ENCODE measurements around the gene ARFGAP1. TPM values are rescaled to one million over a fixed set of nuclear protein-coding genes. Genes with fewer than 3 reads are reported as not detected.
A peak's percentile ranks its signal among the peaks of the same experiment; 100 is the strongest.

Gene ARFGAP1
- polyA plus RNA-seq, 2 of the 4 experiments (the other 2 are of a cell fraction) = 41.0 to 106 TPM

GRCh38 chr20:63254606-63255384, 17.8 kb upstream of the ARFGAP1 start:
- DNase-seq (ENCODE audit: low read depth in 1 of 2, low spot score in 1 of 2) = no peak
- Histone ChIP-seq H3K4me2 (peak overlapping the region; percentile 90), H3K4me3 (peak overlapping the region; percentile 50), H3K27ac (peak overlapping the region; percentile 67 to 94; a peak in 5 of 6 replicates), H3K4me1 (peaks cover 42% of the 10 kb centered on the region), H3K9me3 (no peaks in the 10 kb centered on the region)
- peak in 1 of 2 experiments; percentile 11; a peak in 1 of 6 replicates for ATAC-seq
- ChIA-PET POLR2A (no interaction called here), CTCF (interaction anchor here (0.8 to 6.9 kb wide), 8 partner anchors 17 to 103 kb away, joined by 3 to 154 read pairs (median 4); partner anchors contain the start of genes ARFGAP1 and BIRC7)
- 91% methylated on average over 24 of the region's 56 CpGs for WGBS (ENCODE audit: missing lambda C conversion rate)
- TF ChIP-seq GATA3 (IDR thresholded peaks at IDR 0.05; ENCODE audit: borderline replicate concordance) = no peak
- no peak for TF ChIP-seq E2F6 (IDR thresholded peaks at IDR 0.05; ENCODE audit: borderline replicate concordance, low read depth)
- no peak for TF ChIP-seq HOXB5 (CRISPR knock-in tag; IDR thresholded peaks at IDR 0.05)
- TF ChIP-seq NFE2L2 (conservative IDR thresholded peaks at IDR 0.05; ENCODE audit: low read length) = no peak
- no peak for TF ChIP-seq RCOR1 (IDR thresholded peaks at IDR 0.05; ENCODE audit: low read depth, low read length)
- TF ChIP-seq JUN (IDR thresholded peaks at IDR 0.05) = no peak
- no peak for FAIRE-seq

- ChIA-PET CTCF (interaction anchor here (1.1 to 6.9 kb wide), 6 partner anchors 17 to 72 kb away, joined by 3 to 154 read pairs (median 6); partner anchors contain the start of genes ARFGAP1 and BIRC7), POLR2A (no interaction called here)
- H3K4me3 ChIP-seq = no peak overlapping the region
- no peak for DNase-seq (ENCODE audit: low read depth in 1 of 2, low spot score in 1 of 2)
- no peaks in the 10 kb centered on the region for H3K9me3 ChIP-seq
- WGBS (ENCODE audit: missing lambda C conversion rate) = 78% methylated on average over 30 of the region's 31 CpGs
- H3K27ac ChIP-seq = peak overlapping the region in 1 of 2 experiments; percentile 94; a peak in 3 of 6 replicates
- ATAC-seq = peak in 1 of 2 experiments; percentile 9; a peak in 1 of 6 replicates
- no peak for FAIRE-seq
- TF ChIP-seq RAD21 (conservative IDR thresholded peaks at IDR 0.05 in 1 of 2, IDR thresholded peaks at IDR 0.05 in 1 of 2) = no peak
- no peak for TF ChIP-seq PHF8 (IDR thresholded peaks at IDR 0.05; ENCODE audit: borderline replicate concordance, low read depth)
- no peak for TF ChIP-seq MAZ (IDR thresholded peaks at IDR 0.05; ENCODE audit: borderline replicate concordance, low read depth, low read length)
- no peak for TF ChIP-seq SREBF2 (IDR thresholded peaks at IDR 0.05)
- TF ChIP-seq FOSL2 (IDR thresholded peaks at IDR 0.05) = no peak
- no peak for TF ChIP-seq FOSL2 (CRISPR knock-in tag; IDR thresholded peaks at IDR 0.05)
- TF ChIP-seq ELK1 (IDR thresholded peaks at IDR 0.05; ENCODE audit: low read depth, low read length) = no peak
- peaks cover 33% of the 10 kb centered on the region for H3K4me1 ChIP-seq
- H3K4me2 ChIP-seq = peak overlapping the region; percentile 90; the same call in 2 of the 3 replicates
Measured at GRCh38 chr20:63255931-63256704, 16.5 kb upstream of the ARFGAP1 start.

GRCh38 chr20:63256954-63257353, 15.7 kb upstream of the ARFGAP1 start:
- ChIA-PET CTCF (interaction anchor here (1.9 to 6.9 kb wide), 2 partner anchors 24 to 33 kb away, joined by 6 to 154 read pairs; no protein-coding TSS in a partner anchor), POLR2A (no interaction called here)
- Histone ChIP-seq H3K9me3 (no peaks in the 10 kb centered on the region), H3K4me2 (no peak overlapping the region), H3K4me1 (peaks cover 35% of the 10 kb centered on the region), H3K27ac (no peak overlapping the region), H3K4me3 (no peak overlapping the region)
- ATAC-seq (no peak), FAIRE-seq (no peak), DNase-seq (ENCODE audit: low read depth in 1 of 2, low spot score in 1 of 2) (no peak)
- no peak for TF ChIP-seq REST (IDR thresholded peaks at IDR 0.05)
- no peak for TF ChIP-seq TP53 (CRISPR knock-in tag; IDR thresholded peaks at IDR 0.05)
- TF ChIP-seq MAFK (IDR thresholded peaks at IDR 0.05; ENCODE audit: partially characterized antibody) = no peak
- no peak for TF ChIP-seq ZNF302 (CRISPR knock-in tag; IDR thresholded peaks at IDR 0.05)
- TF ChIP-seq MAZ (IDR thresholded peaks at IDR 0.05; ENCODE audit: borderline replicate concordance, low read depth, low read length) = no peak
- WGBS (ENCODE audit: missing lambda C conversion rate) = 89% methylated on average over 4 of the region's 4 CpGs
